Natural killer cell (primary cell): ENCODE data around the gene SRP72. TPM values are rescaled to one million over a fixed set of nuclear protein-coding genes. Genes with fewer than 3 reads are reported as not detected.

Experiments
- ATAC-seq, 3 donors: fragments of 150-1000 bp in 2 of 3; fragments of 200-7000 bp in 1 of 3; cut with Tn5 transposase; 1 replicate in 1 of 3; 2 replicates in 2 of 3; pipeline ENCODE4 v1.10.0; 2021; ENCODE audit warnings: mild to moderate bottlenecking in 2 of 3, moderate library complexity in 2 of 3
- DNase-seq, 2 donors: peaks; one replicate each; pipeline versions ENCODE4 v3.0.0 to v3.0.0-alpha.2; 2013 to 2021; ENCODE audit warnings: mixed read lengths in 1 of 2
- H3K27ac ChIP-seq: one replicate; pipeline ENCODE4 v1.5.1; 2013; ENCODE audit warnings: mild to moderate bottlenecking, low read length
- H3K27me3 ChIP-seq: one replicate; pipeline ENCODE4 v1.6.1; 2013; ENCODE audit warnings: low read length; ENCODE audit not compliant: control insufficient read depth, insufficient read depth
- H3K36me3 ChIP-seq: one replicate; pipeline ENCODE4 v1.6.1; 2013; ENCODE audit warnings: low read length; ENCODE audit not compliant: control insufficient read depth, insufficient read depth
- H3K4me1 ChIP-seq: one replicate; pipeline ENCODE4 v1.6.1; 2013; ENCODE audit warnings: low read length; ENCODE audit not compliant: control insufficient read depth, insufficient read depth
- H3K4me3 ChIP-seq: one replicate; pipeline ENCODE4 v1.5.1; 2013; ENCODE audit warnings: low read length
- H3K9me3 ChIP-seq: one replicate; pipeline ENCODE4 v1.6.1; 2013; ENCODE audit warnings: low read length; ENCODE audit not compliant: control insufficient read depth, insufficient read depth
- H3K27ac Mint-ChIP-seq, 2 donors: one replicate each; pipeline ENCODE4 v1.8.0; 2022; ENCODE audit warnings: mild to moderate bottlenecking in 2 of 2, mixed read lengths in 2 of 2, moderate library complexity in 1 of 2
- H3K27me3 Mint-ChIP-seq, 2 donors: one replicate each; pipeline ENCODE4 v1.8.0; 2022; ENCODE audit warnings: low read depth in 2 of 2, mixed read lengths in 2 of 2
- H3K36me3 Mint-ChIP-seq: one replicate; pipeline ENCODE4 v1.8.0; 2022; ENCODE audit warnings: mixed read lengths
- H3K4me1 Mint-ChIP-seq, 2 donors: one replicate each; pipeline ENCODE4 v1.8.0; 2022; ENCODE audit warnings: mixed read lengths in 2 of 2
- H3K4me3 Mint-ChIP-seq: one replicate; pipeline ENCODE4 v1.8.0; 2022; ENCODE audit warnings: mild to moderate bottlenecking, moderate library complexity, mixed read lengths
- H3K9me3 Mint-ChIP-seq, 2 donors: one replicate each; pipeline ENCODE4 v1.8.0; 2022; ENCODE audit warnings: mixed read lengths in 2 of 2
- WGBS: methylation state at CpG from one replicate; pipeline ENCODE4 v1.1.7; 2013; ENCODE audit warnings: missing lambda C conversion rate; ENCODE audit not compliant: insufficient coverage; 5-methylcytosine and 5-hydroxymethylcytosine counted together
- intact Hi-C: fragments of 100-400 bp; cut with micrococcal nuclease; formaldehyde crosslinking; loops from one replicate; pipeline ENCODE4 v1.14.2; 2022
- total RNA-seq, 4 donors: library from RNA; stranded (reverse); fragments of 120-200 nt in 1 of 4; gene quantifications; one replicate each; pipeline versions ENCODE4 v1.2.3 to v1.2.4, GENCODE V29; 2013 to 2022
- TF ChIP-seq, protein P1 (sequence below): fragments of 200-600 bp; IDR thresholded peaks from one replicate; pipeline ENCODE4 v1.8.0; 2022; ENCODE audit warnings: antibody characterized with exemption

SRP72 gene
- total RNA-seq, 3 donors from 2014 or later (not counting 1 experiment from before 2014, with no cell fraction given), result 102 to 131 (median 120) TPM

DNA sequence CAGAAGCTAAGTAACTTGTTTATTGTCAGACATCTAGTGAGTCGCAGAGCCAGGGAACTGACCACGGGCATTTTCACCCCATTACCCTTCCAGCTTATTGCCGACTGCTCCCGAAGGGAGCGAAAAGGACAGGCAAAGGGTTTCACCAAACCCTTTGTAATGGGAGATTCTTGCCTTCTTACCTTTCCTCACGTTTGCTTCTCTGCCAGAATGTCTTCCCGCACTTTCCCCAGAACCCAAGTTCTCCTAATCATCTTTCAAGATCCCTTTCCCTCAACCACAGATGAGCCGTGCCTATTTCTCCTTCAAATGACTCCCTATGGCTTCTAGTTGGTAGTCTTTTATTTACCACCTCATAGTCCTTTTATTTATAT is 520 bp upstream of the SRP72 start:
- Mint-ChIP-seq H3K36me3 (no peaks in the 10 kb centered on the region), H3K27me3 (no peaks in the 10 kb centered on the region), H3K4me1 (peaks cover 53 to 55% of the 10 kb centered on the region in 2 donors), H3K9me3 (no peaks in the 10 kb centered on the region), H3K4me3 (peak overlapping the region; percentile 99), H3K27ac (peak overlapping the region; percentile 97 to 99)
- Histone ChIP-seq H3K36me3 (peaks cover 20% of the 10 kb centered on the region), H3K9me3 (no peaks in the 10 kb centered on the region), H3K27ac (peak overlapping the region; percentile 85), H3K4me1 (peaks cover 16% of the 10 kb centered on the region), H3K4me3 (peak overlapping the region; percentile 81), H3K27me3 (no peaks in the 10 kb centered on the region)
- TF ChIP-seq, protein P1, sequence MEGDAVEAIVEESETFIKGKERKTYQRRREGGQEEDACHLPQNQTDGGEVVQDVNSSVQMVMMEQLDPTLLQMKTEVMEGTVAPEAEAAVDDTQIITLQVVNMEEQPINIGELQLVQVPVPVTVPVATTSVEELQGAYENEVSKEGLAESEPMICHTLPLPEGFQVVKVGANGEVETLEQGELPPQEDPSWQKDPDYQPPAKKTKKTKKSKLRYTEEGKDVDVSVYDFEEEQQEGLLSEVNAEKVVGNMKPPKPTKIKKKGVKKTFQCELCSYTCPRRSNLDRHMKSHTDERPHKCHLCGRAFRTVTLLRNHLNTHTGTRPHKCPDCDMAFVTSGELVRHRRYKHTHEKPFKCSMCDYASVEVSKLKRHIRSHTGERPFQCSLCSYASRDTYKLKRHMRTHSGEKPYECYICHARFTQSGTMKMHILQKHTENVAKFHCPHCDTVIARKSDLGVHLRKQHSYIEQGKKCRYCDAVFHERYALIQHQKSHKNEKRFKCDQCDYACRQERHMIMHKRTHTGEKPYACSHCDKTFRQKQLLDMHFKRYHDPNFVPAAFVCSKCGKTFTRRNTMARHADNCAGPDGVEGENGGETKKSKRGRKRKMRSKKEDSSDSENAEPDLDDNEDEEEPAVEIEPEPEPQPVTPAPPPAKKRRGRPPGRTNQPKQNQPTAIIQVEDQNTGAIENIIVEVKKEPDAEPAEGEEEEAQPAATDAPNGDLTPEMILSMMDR, result no peak
- 0% methylated on average over 8 of the region's 8 CpGs for WGBS
- intact Hi-C loops, result loop anchor here (1.0 kb wide), 2 partner anchors 31 to 80 kb away; partner anchors contain the start of genes AASDH and PAICS
- ATAC-seq (no peak), DNase-seq (peak in 1 of 2 donors; percentile 26)

DNA sequence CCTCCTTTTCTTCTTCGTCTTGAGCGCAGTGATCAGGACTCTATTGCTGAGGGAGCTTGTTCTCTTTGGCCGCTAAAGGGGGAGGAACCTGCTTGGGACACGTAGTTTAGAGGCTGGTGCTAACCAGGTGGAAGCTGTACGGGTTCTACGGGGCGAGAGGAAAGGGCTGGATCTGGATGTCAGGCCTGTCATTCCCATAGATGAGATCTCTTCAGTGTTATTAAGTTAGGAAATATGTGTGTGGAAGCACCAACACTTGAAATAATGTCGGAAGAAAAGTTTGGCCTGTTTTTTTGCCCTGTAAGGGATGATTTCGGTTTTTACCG is 643 bp downstream of the SRP72 start:
- no peaks in the 10 kb centered on the region for H3K9me3 Mint-ChIP-seq
- Histone ChIP-seq H3K4me3 (peak overlapping the region; percentile 81), H3K9me3 (no peaks in the 10 kb centered on the region), H3K27ac (peak overlapping the region; percentile 85), H3K27me3 (no peaks in the 10 kb centered on the region), H3K36me3 (peaks cover 28% of the 10 kb centered on the region), H3K4me1 (peaks cover 16% of the 10 kb centered on the region)
- intact Hi-C loops, result no loop called here
- no peaks in the 10 kb centered on the region for H3K36me3 Mint-ChIP-seq
- TF ChIP-seq, protein P1, result no peak
- ATAC-seq, result peak; percentile 32 to 45 (median 40)
- H3K27me3 Mint-ChIP-seq, result no peaks in the 10 kb centered on the region
- WGBS, result 3% methylated on average over 8 of the region's 10 CpGs
- H3K4me3 Mint-ChIP-seq, result peak overlapping the region; percentile 99
- peak in 1 of 2 donors; percentile 54 for DNase-seq
- H3K4me1 Mint-ChIP-seq, result peaks cover 53 to 55% of the 10 kb centered on the region in 2 donors
- H3K27ac Mint-ChIP-seq, result peak overlapping the region; percentile 97 to 99

DNA sequence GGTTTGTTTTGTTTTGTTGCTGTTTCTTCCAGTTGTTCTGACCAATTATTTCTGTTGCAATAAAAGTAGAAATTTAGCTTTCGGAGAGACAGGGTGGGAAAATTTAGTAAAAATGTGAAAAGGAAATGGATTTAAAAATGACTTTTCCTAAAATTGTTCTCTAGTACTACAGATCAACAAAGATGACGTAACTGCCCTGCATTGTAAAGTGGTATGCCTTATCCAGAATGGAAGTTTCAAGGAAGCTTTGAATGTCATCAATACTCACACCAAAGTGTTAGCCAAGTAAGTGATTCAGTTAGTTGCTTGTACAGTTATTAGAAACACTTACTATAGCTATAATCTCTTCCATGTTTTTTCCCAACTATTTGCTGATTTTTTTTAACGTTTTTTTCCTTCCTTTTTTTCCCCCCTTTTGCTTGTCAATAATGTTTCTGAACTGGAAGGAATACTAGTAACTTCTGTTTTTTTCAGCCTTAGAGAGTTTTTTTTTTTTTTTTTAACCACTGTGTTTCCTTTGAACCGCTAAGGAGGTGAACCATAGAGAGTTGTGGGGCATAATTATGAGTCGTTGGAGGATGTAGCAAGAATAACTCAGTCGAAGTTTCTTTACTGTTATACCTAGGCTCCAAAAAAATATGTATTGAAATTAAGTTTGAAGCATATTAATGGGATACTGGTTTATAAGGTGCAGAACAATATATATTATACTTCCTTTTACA is 2.2 kb downstream of the SRP72 start:
- Histone ChIP-seq H3K4me1 (peaks cover 16% of the 10 kb centered on the region), H3K9me3 (no peaks in the 10 kb centered on the region), H3K36me3 (peaks cover 39% of the 10 kb centered on the region), H3K4me3 (no peak overlapping the region), H3K27me3 (no peaks in the 10 kb centered on the region), H3K27ac (no peak overlapping the region)
- WGBS, result 50% methylated on average over 2 of the region's 6 CpGs
- ATAC-seq (no peak), DNase-seq (no peak)
- no peaks in the 10 kb centered on the region for H3K36me3 Mint-ChIP-seq
- no peaks in the 10 kb centered on the region for H3K9me3 Mint-ChIP-seq
- H3K27ac Mint-ChIP-seq, result peak overlapping the region; percentile 29 to 97
- TF ChIP-seq, protein P1, result no peak
- peaks cover 47 to 50% of the 10 kb centered on the region in 2 donors for H3K4me1 Mint-ChIP-seq
- intact Hi-C loops, result no loop called here
- H3K27me3 Mint-ChIP-seq, result no peaks in the 10 kb centered on the region
- peak overlapping the region; percentile 52 for H3K4me3 Mint-ChIP-seq

DNA sequence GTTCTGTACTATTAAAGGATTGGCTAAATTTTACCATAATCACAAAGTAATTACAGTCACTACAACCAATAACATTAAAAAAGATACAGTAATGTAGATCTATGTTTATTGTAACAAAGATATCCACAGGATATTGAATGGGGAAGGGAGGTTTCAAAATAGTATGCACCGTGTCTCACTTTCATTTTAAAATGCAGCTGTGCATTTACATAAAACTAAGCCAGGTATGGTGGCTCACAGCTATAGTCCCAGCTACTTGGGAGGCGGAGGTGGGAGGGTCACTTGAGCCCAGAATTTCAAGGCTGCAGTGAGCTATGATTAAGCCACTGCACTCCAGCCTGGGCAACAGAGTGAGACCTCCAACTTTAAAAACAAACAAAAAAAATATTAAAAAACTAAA is 8.5 kb downstream of the SRP72 start:
- no peak overlapping the region for H3K4me3 ChIP-seq
- H3K4me1 Mint-ChIP-seq, result no peaks in the 10 kb centered on the region
- intact Hi-C loops, result no loop called here
- H3K36me3 ChIP-seq, result peaks cover 85% of the 10 kb centered on the region
- TF ChIP-seq, protein P1, result no peak
- H3K27ac ChIP-seq, result no peak overlapping the region
- no peak overlapping the region for H3K27ac Mint-ChIP-seq
- 74% methylated on average over 2 of the region's 2 CpGs for WGBS
- no peaks in the 10 kb centered on the region for H3K9me3 Mint-ChIP-seq
- no peaks in the 10 kb centered on the region for H3K27me3 Mint-ChIP-seq
- ATAC-seq, result no peak
- H3K4me3 Mint-ChIP-seq, result no peak overlapping the region
- peaks cover 20% of the 10 kb centered on the region for H3K36me3 Mint-ChIP-seq
- H3K4me1 ChIP-seq, result no peaks in the 10 kb centered on the region
- H3K9me3 ChIP-seq, result no peaks in the 10 kb centered on the region
- no peaks in the 10 kb centered on the region for H3K27me3 ChIP-seq
- DNase-seq, result no peak
